Stimulated activated naive CD8-positive, alpha-beta T cell treated with anti-CD3 and anti-CD28 coated beads, Interleukin-15, Interleukin-2, amounts not matched to agents 100 U/mL and 50 U/mL, for 24 hours (primary cell): ENCODE results near the gene MTM1.
A peak's percentile ranks its signal among the peaks of the same experiment; 100 is the strongest.

ENCODE experiments used
- ATAC-seq: fragments of 150-1000 bp; cut with Tn5 transposase; one replicate; pipeline ENCODE4 v1.10.0; 2021
- DNase-seq: peaks from one replicate; pipeline ENCODE4 v3.0.0; 2021

Gene MTM1

GRCh38 chrX:150605603-150606002 is 37.2 kb downstream of the MTM1 start:
- ATAC-seq: no peak
- no peak for DNase-seq

GRCh38 chrX:150607201-150607600 is 38.8 kb downstream of the MTM1 start:
- ATAC-seq: no peak

GRCh38 chrX:150610043-150610442 is 41.6 kb downstream of the MTM1 start:
- DNase-seq: no peak
- ATAC-seq: no peak

More at GRCh38 chrX:150607201-150607600, 38.8 kb downstream of the MTM1 start:
- no peak for DNase-seq

GRCh38 chrX:150610446-150610845 is 42.0 kb downstream of the MTM1 start:
- ATAC-seq (no peak), DNase-seq (no peak)

- DNase-seq (no peak), ATAC-seq (no peak)
Measured at GRCh38 chrX:150615356-150615755, 46.9 kb downstream of the MTM1 start.

GRCh38 chrX:150616179-150616862 is 47.9 kb downstream of the MTM1 start:
- ATAC-seq (no peak), DNase-seq (no peak)

- ATAC-seq: no peak
- DNase-seq: no peak
Measured at GRCh38 chrX:150616863-150617198, 48.4 kb downstream of the MTM1 start.

- DNase-seq (no peak), ATAC-seq (no peak)
Measured at GRCh38 chrX:150621652-150622051, 53.2 kb downstream of the MTM1 start.

- ATAC-seq (no peak), DNase-seq (no peak)
Measured at GRCh38 chrX:150623583-150623982, 55.2 kb downstream of the MTM1 start.

GRCh38 chrX:150625097-150625496 is 56.7 kb downstream of the MTM1 start:
- DNase-seq (no peak), ATAC-seq (no peak)

- no peak for ATAC-seq
- no peak for DNase-seq
Measured at GRCh38 chrX:150625875-150626274, 57.5 kb downstream of the MTM1 start.

- DNase-seq (no peak), ATAC-seq (no peak)
Measured at GRCh38 chrX:150627957-150628356, 59.5 kb downstream of the MTM1 start.

- ATAC-seq: peak; percentile 88
- DNase-seq: no peak
Measured at GRCh38 chrX:150635952-150636351, 67.5 kb downstream of the MTM1 start.

- DNase-seq: no peak
- ATAC-seq: no peak
Measured at GRCh38 chrX:150642423-150642822, 74.0 kb downstream of the MTM1 start.

GRCh38 chrX:150643271-150643670 is 74.8 kb downstream of the MTM1 start:
- no peak for ATAC-seq
- DNase-seq: no peak

- DNase-seq: no peak
- ATAC-seq: no peak
Measured at GRCh38 chrX:150643958-150644357, 75.5 kb downstream of the MTM1 start.

- DNase-seq: no peak
- no peak for ATAC-seq
Measured at GRCh38 chrX:150644422-150644821, 76.0 kb downstream of the MTM1 start.

GRCh38 chrX:150647331-150647730 is 78.9 kb downstream of the MTM1 start:
- DNase-seq (no peak), ATAC-seq (no peak)

GRCh38 chrX:150648296-150648940 is 80.0 kb downstream of the MTM1 start:
- ATAC-seq (no peak), DNase-seq (no peak)

- ATAC-seq: no peak
- DNase-seq: no peak
Measured at GRCh38 chrX:150649096-150649870, 80.9 kb downstream of the MTM1 start.

GRCh38 chrX:150651906-150652305 is 83.5 kb downstream of the MTM1 start:
- no peak for DNase-seq
- ATAC-seq: no peak

- no peak for DNase-seq
- no peak for ATAC-seq
Measured at GRCh38 chrX:150655788-150656187, 87.4 kb downstream of the MTM1 start.

GRCh38 chrX:150663073-150663472 is 94.7 kb downstream of the MTM1 start:
- ATAC-seq (no peak), DNase-seq (no peak)
